CD4-positive, alpha-beta T cell (primary cell): ENCODE data around the gene CLTCL1. TPM values are rescaled to one million over a fixed set of nuclear protein-coding genes. Genes with fewer than 3 reads are reported as not detected.

Experiments
- ATAC-seq: fragments of 200-7000 bp; cut with Tn5 transposase; one replicate; pipeline ENCODE4 v1.10.0; 2022; ENCODE audit warnings: mild to moderate bottlenecking; ENCODE audit not compliant: poor library complexity
- CTCF ChIA-PET: fragments of 350-600 bp; sonication (Branson Sonifier 250); formaldehyde crosslinking; loops from one replicate; lab custom pipeline; 2021; ENCODE audit warnings: antibody characterized with exemption, inconsistent platforms; lab: Charles Lee
- POLR2A ChIA-PET: fragments of 350-600 bp; sonication (Branson Sonifier 250); formaldehyde crosslinking; loops from one replicate; lab custom pipeline; 2021; ENCODE audit warnings: antibody characterized with exemption, inconsistent platforms; lab: Charles Lee
- DNase-seq, 14 experiments: peaks; one replicate each; pipeline ENCODE4 v3.0.0-alpha.2; 2013 to 2020; ENCODE audit warnings: mixed read lengths in 2 of 14
- H3K27ac ChIP-seq, 2 donors: one replicate each; pipeline versions ENCODE4 v1.5.1 to v1.7.0; 2013; ENCODE audit warnings: low read length in 2 of 2, low read depth in 1 of 2, mild to moderate bottlenecking in 1 of 2
- H3K27me3 ChIP-seq, 2 experiments: 1 replicate in 1 of 2; 2 replicates in 1 of 2; pipeline versions ENCODE4 v1.6.1 to v1.7.0; 2013; ENCODE audit warnings: low read length in 2 of 2, control low read depth in 1 of 2, mild to moderate bottlenecking in 1 of 2, moderate library complexity in 1 of 2; ENCODE audit not compliant: insufficient read depth in 2 of 2, control insufficient read depth in 1 of 2
- H3K36me3 ChIP-seq: one replicate; pipeline ENCODE4 v1.6.1; 2013; ENCODE audit warnings: low read length, control low read depth; ENCODE audit not compliant: insufficient read depth
- H3K4me1 ChIP-seq: one replicate; pipeline ENCODE4 v1.6.1; 2013; ENCODE audit warnings: low read length, control low read depth; ENCODE audit not compliant: insufficient read depth
- H3K4me3 ChIP-seq: one replicate; pipeline ENCODE4 v1.5.1; 2013; ENCODE audit warnings: mild to moderate bottlenecking, low read length, moderate library complexity
- H3K9me3 ChIP-seq, 2 experiments: 1 replicate in 1 of 2; 2 replicates in 1 of 2; pipeline versions ENCODE4 v1.6.1 to v1.7.0; 2013; ENCODE audit warnings: low read length in 2 of 2, mild to moderate bottlenecking in 2 of 2, control low read depth in 1 of 2, moderate library complexity in 1 of 2; ENCODE audit not compliant: control insufficient read depth in 1 of 2, insufficient read depth in 1 of 2
- H3K27ac Mint-ChIP-seq: one replicate; pipeline ENCODE4 v1.8.0; 2020; ENCODE audit warnings: mixed read lengths
- H3K27me3 Mint-ChIP-seq: one replicate; pipeline ENCODE4 v1.8.0; 2021; ENCODE audit warnings: mixed read lengths
- H3K36me3 Mint-ChIP-seq: one replicate; pipeline ENCODE4 v1.8.0; 2021; ENCODE audit warnings: low read depth, mixed read lengths
- H3K4me1 Mint-ChIP-seq: one replicate; pipeline ENCODE4 v1.8.0; 2021; ENCODE audit warnings: low read depth, mixed read lengths
- H3K4me3 Mint-ChIP-seq: one replicate; pipeline ENCODE4 v1.8.0; 2020; ENCODE audit warnings: mild to moderate bottlenecking, mixed read lengths
- H3K9me3 Mint-ChIP-seq: one replicate; pipeline ENCODE4 v1.8.0; 2020; ENCODE audit warnings: mixed read lengths
- CTCF ChIP-seq: fragments of 200-600 bp; IDR thresholded peaks from one replicate; pipeline ENCODE4 v1.8.0; 2022; ENCODE audit warnings: antibody characterized with exemption, mild to moderate bottlenecking
- intact Hi-C, 2 experiments: fragments of 100-400 bp; cut with DNase I in 1 of 2; cut with micrococcal nuclease in 1 of 2; formaldehyde crosslinking; loops; one replicate each; pipeline versions ENCODE4 v1.15.1 to v1.9.0; 2023 to 2025; cut with DNase I, micrococcal nuclease
- total RNA-seq, 174 experiments: library from RNA in 2 of 174; stranded (reverse) in 2 of 174; gene quantifications; one replicate each; pipeline ENCODE4 v1.2.3 and lab custom pipeline; 2021 to 2026

Gene CLTCL1
- total RNA-seq, 2 experiments from 2014 or later = 0.52 to 1.5 TPM

GRCh38 chr22:19133561-19133960 is 158.0 kb downstream of the CLTCL1 start:
- Mint-ChIP-seq H3K36me3 (peaks cover 59% of the 10 kb centered on the region), H3K9me3 (no peaks in the 10 kb centered on the region), H3K4me3 (no peak overlapping the region), H3K27me3 (no peaks in the 10 kb centered on the region), H3K27ac (no peak overlapping the region), H3K4me1 (no peaks in the 10 kb centered on the region)
- ATAC-seq (no peak), DNase-seq (no peak)
- ChIA-PET POLR2A (interaction anchor here (1.2 to 1.9 kb wide), 2 partner anchors 11 to 12 kb away, joined by 3 to 6 read pairs; partner anchors contain the start of genes DGCR2 and ESS2), CTCF (no interaction called here)
- Histone ChIP-seq H3K36me3 (peaks cover 54% of the 10 kb centered on the region), H3K9me3 (no peaks in the 10 kb centered on the region), H3K27ac (no peak overlapping the region), H3K27me3 (no peaks in the 10 kb centered on the region), H3K4me3 (no peak overlapping the region), H3K4me1 (peaks cover 3% of the 10 kb centered on the region)
- no peak for TF ChIP-seq CTCF
- intact Hi-C loops = no loop called here

DNA sequence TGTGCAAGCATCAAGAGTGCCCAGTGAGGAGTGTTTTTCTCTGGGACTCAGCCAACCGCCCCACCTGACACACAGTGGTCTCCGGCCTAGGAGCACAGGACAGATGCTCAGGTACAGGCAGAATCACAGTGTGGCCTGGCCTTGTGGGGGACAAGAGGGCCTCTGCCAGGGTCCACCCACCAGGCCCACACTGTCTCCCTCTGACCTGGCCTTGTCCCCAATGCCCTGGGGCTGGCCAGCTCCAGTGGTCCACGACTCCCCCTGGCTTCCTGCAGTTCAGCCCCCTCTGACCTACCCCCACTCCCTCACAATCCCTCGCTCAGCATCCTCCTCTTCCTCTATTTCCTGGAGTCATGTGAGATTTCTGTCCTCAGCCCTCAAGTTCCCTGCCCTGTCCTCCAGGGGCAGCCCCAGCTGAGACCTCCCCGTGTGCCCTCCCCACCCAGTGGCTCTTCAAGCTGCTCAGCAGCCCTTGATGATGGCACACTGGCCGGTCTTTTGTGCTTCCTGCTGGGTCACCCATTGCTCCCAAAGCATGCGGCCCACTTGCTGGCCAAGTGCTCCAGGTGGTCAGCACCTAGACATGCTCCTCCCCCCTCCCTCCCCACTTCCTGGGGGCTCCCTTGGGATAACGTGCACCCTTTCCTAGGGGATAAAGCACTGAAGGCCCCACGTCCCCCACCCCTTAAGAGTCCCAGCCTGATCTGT is 158.7 kb downstream of the CLTCL1 start:
- Mint-ChIP-seq H3K9me3 (no peaks in the 10 kb centered on the region), H3K4me3 (no peak overlapping the region), H3K27ac (no peak overlapping the region), H3K36me3 (peaks cover 59% of the 10 kb centered on the region), H3K27me3 (no peaks in the 10 kb centered on the region), H3K4me1 (no peaks in the 10 kb centered on the region)
- Histone ChIP-seq H3K27ac (no peak overlapping the region), H3K27me3 (no peaks in the 10 kb centered on the region), H3K9me3 (no peaks in the 10 kb centered on the region), H3K4me1 (no peaks in the 10 kb centered on the region), H3K36me3 (peaks cover 47% of the 10 kb centered on the region), H3K4me3 (no peak overlapping the region)
- ChIA-PET POLR2A (interaction anchor here (1.2 to 1.9 kb wide), 2 partner anchors 11 to 12 kb away, joined by 3 to 6 read pairs; partner anchors contain the start of genes DGCR2 and ESS2), CTCF (no interaction called here)
- no peak for TF ChIP-seq CTCF
- DNase-seq (no peak), ATAC-seq (no peak)
- intact Hi-C loops = no loop called here

- TF ChIP-seq CTCF = no peak
- Mint-ChIP-seq H3K9me3 (no peaks in the 10 kb centered on the region), H3K27me3 (no peaks in the 10 kb centered on the region), H3K27ac (no peak overlapping the region), H3K4me1 (no peaks in the 10 kb centered on the region), H3K36me3 (peaks cover 52% of the 10 kb centered on the region), H3K4me3 (no peak overlapping the region)
- Histone ChIP-seq H3K36me3 (peaks cover 40% of the 10 kb centered on the region), H3K9me3 (no peaks in the 10 kb centered on the region), H3K27ac (no peak overlapping the region), H3K4me1 (no peaks in the 10 kb centered on the region), H3K27me3 (no peaks in the 10 kb centered on the region), H3K4me3 (no peak overlapping the region)
- DNase-seq (no peak), ATAC-seq (no peak)
- POLR2A ChIA-PET = no interaction called here
- intact Hi-C loops = no loop called here
- CTCF ChIA-PET = interaction anchor here (1.9 kb wide), 1 partner anchor 17 kb away, joined by 5 read pairs; no protein-coding TSS in a partner anchor
These were observed 159.4 kb downstream of the CLTCL1 start for GRCh38 chr22:19132153-19132552.
